Choroid plexus epithelial cell (primary cell): ENCODE measurements around the gene DDB1.
"Not testable (repeated sequence)": the region's sequence is repeated elsewhere in the genome, so short reads cannot be mapped to it uniquely, and the experiment has no call there.

Experiments
- DNase-seq: peaks from one replicate; pipeline ENCODE4 v3.0.0-alpha.2; 2010; ENCODE audit warnings: low read depth
- H3K4me3 ChIP-seq: 2 replicates; pipeline ENCODE4 v1.5.1; 2011; ENCODE audit warnings: low read depth, mild to moderate bottlenecking, control low read depth, low read length, moderate library complexity
- CTCF ChIP-seq: conservative IDR thresholded peaks from 2 replicates; pipeline ENCODE4 v1.5.1; 2011; ENCODE audit warnings: low read depth, mild to moderate bottlenecking, control low read depth, inconsistent platforms, low read length, moderate library complexity

DDB1 gene

DNA sequence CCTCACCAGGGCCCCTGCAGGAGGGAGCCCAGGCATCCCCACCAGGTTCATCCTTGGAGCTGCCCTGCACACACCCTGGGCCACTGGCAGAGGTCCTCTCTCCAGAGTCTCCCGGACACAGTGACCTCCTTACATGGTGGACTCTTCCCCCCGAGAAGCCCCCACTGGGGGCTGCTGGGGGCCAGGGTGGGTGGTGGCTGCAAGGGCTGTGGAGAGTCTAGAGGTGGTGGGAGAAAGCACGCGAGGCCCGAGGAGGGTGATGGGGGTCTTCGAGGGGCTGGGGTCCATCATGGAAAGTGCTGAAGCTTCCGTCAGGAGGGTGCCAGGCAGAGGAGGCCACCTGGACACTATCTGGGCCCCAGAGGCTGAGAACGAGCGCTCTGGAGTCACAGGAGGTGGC lies 74.4 kb downstream of the DDB1 start:
- no peak for TF ChIP-seq CTCF
- DNase-seq: no peak
- no peak overlapping the region for H3K4me3 ChIP-seq

- no peak for TF ChIP-seq CTCF
- no peak overlapping the region for H3K4me3 ChIP-seq
- DNase-seq: no peak
These were observed 76.0 kb downstream of the DDB1 start for GRCh38 chr11:61256710-61257482.

DNA sequence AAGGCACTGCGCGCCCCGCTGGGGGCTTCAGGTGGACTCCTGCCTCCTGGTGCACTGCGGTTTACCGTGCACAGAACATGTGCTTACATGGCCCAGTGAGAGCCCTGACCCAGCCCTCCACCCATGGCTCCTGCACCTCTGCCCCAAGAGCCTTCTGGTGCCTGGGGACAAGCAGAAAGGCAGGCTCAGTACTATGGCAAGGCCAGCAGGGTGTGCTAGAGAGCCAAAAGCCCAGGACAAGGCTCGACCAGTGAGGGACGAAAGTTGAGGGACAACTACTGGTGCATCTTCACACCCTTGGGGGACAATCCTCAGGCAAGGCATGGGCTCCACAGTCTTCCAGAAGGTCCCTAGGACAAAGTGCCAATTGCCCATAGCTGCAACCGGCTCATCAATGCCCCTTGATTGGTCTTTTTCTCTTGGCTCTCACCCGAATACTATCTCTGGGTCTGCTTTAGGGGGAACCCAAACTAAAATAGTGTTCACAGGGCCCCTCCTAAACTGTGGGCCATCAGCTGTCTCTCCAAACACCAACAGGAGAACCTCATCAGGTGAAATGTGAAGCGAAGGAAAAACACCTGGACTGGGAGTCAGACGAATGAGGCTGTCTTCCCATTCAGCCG lies 78.4 kb downstream of the DDB1 start:
- TF ChIP-seq CTCF: peak; percentile 98
- H3K4me3 ChIP-seq: no peak overlapping the region
- DNase-seq: peak; percentile 72

- not testable (repeated sequence) for H3K4me3 ChIP-seq, DNase-seq
These were observed 80.6 kb downstream of the DDB1 start for GRCh38 chr11:61252332-61252731.

DNA sequence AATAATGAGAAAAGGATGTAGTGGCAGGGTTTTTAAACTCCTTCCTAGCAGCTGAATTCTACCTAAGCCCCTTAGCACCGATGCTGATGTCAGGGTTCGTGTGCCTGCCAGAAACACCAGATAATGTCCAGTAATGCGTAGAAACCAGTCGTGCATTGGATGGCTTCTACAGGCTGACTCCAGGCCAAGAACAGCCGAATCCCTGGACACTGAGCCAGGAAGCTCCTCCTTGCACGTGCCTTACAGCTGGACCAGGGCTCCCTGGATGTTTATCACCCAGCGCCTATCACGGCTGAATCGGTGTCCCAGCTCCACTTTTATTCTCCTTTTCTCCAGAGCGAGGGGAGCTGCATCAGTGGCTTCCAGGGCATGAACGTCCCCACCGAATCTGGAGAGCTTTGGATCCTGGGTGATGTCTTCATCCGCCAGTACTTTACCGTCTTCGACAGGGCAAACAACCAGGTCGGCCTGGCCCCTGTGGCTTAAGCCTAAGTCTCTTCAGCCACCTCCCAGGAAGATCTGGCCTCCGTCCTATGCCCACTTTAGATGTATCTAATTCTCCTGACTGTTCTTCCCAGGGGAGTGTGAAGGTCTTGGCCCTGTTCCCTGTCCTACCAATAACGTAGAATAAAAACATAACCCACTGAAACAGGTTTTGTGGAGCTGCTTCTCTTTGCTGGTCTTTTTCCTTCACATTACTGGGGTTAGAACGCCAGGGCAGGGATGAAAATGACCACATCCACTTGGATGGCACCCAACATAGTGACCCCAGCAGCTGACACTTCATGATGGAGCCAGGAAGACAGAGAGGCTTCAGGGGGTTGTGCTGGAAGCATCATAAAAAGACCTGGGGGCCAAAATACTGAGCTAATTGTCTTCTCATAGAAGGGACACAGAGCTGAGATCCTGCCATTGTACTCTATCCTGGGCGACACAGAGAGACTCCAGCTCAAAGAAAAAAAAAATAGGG lies 81.8 kb downstream of the DDB1 start:
- not testable (repeated sequence) for H3K4me3 ChIP-seq, DNase-seq
